Epithelial cell of esophagus (primary cell): ENCODE measurements around the gene TMCO6.
A peak's percentile ranks its signal among the peaks of the same experiment; 100 is the strongest.
"Not testable (repeated sequence)": the region's sequence is repeated elsewhere in the genome, so short reads cannot be mapped to it uniquely, and the experiment has no call there.

Experiments used
- DNase-seq: peaks from one replicate; pipeline ENCODE4 v3.0.0; 2010; ENCODE audit warnings: low read depth
- H3K4me3 ChIP-seq: 2 replicates; pipeline ENCODE4 v1.5.1; 2011; ENCODE audit warnings: mild to moderate bottlenecking, low read length, control low read depth
- CTCF ChIP-seq: IDR thresholded peaks from 2 replicates; pipeline ENCODE4 v1.5.1; 2011; ENCODE audit warnings: low read depth, mild to moderate bottlenecking, low read length, control low read depth, inconsistent platforms; ENCODE audit not compliant: insufficient read depth; ENCODE audit errors: missing control alignments

Gene TMCO6

GRCh38 chr5:140635291-140636257, 3.7 kb upstream of the TMCO6 start:
- TF ChIP-seq CTCF: no peak
- no peak overlapping the region for H3K4me3 ChIP-seq
- no peak for DNase-seq

DNA sequence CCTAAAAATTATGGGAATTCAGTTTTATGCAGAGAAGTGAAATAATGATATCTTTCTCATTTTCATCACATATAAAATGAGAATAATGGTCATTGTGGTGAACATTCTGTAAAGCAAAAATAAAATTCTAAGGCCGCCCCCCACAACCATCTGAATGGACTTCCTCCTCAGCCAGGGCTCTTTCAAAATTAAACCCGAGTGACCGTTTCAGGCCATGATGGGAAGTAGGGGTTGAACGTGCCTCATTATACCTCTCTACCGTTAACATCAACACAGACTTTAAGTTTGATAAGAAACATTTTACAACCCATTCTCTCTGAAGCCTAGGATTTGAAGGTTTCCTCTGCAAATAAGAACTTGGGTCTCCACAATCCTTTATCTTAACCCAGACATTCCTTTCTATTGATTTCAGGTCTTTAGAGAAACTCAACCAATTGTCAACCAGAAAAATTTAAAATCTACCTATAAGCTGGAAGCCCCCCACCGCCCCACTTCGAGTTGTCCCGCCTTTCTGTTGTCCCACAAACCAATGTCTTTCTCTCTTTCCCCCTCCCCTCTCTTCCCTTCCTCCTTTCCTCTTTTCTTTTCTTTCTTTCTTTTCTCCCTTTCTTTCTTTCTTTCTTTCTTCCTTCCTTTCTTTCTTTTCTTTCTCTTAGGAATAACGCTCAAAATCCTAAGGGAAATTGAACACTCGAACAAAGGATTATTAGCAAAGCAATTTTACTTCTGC, 1.7 kb upstream of the TMCO6 start:
- DNase-seq: no peak

GRCh38 chr5:140638898-140639147, 428 bp upstream of the TMCO6 start:
- not testable (repeated sequence) for DNase-seq
- peak overlapping the region; percentile 85 for H3K4me3 ChIP-seq

More for the DNA sequence above, 1.7 kb upstream of the TMCO6 start:
- no peak overlapping the region for H3K4me3 ChIP-seq
- TF ChIP-seq CTCF: no peak

- TF ChIP-seq CTCF: no peak
- H3K4me3 ChIP-seq: no peak overlapping the region
- DNase-seq: no peak
Observed at GRCh38 chr5:140641716-140642115, 2.5 kb downstream of the TMCO6 start.

GRCh38 chr5:140642718-140643117, 3.5 kb downstream of the TMCO6 start:
- H3K4me3 ChIP-seq: no peak overlapping the region
- no peak for TF ChIP-seq CTCF
- no peak for DNase-seq

- no peak for TF ChIP-seq CTCF
- peak overlapping the region; percentile 76 for H3K4me3 ChIP-seq
- no peak for DNase-seq
Observed at GRCh38 chr5:140647042-140647419, 7.8 kb downstream of the TMCO6 start.

DNA sequence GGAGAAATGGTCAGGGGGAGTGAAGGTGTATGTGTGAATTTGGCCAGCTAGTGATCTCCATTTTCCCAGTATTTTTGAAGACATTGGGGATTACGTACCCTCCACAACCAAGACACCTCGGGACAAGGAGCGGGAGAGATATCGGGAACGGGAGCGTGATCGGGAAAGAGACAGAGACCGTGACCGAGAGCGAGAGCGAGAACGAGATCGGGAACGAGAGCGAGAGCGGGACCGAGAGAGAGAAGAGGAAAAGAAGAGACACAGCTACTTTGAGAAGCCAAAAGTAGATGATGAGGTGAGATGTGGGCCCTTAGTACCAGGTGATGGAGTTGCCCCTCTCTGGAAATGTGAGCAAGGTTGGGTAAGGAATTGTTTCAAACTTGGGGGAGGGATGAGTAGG, 19.6 kb downstream of the TMCO6 start:
- H3K4me3 ChIP-seq: no peak overlapping the region
- no peak for TF ChIP-seq CTCF

GRCh38 chr5:140660371-140660770, 21.1 kb downstream of the TMCO6 start:
- not testable (repeated sequence) for H3K4me3 ChIP-seq, DNase-seq

More for the DNA sequence above, 19.6 kb downstream of the TMCO6 start:
- no peak for DNase-seq
